ENCODE results near the gene CAPN14. TPM values are rescaled to one million over a fixed set of nuclear protein-coding genes. Genes with fewer than 3 reads are reported as not detected.
A peak's percentile ranks its signal among the peaks of the same experiment; 100 is the strongest.

The CAPN14 gene
- total and polyA plus RNA-seq, 4 donors, result 0.05 to 0.08 TPM; not detected in 2

- WGBS, result 75% methylated on average over 13 of the region's 13 CpGs
Observed at GRCh38 chr2:31253356-31254131, 36.2 kb upstream of the CAPN14 start.

GRCh38 chr2:31251851-31252250 lies 34.5 kb upstream of the CAPN14 start:
- WGBS, result 89% methylated on average over 6 of the region's 6 CpGs
- H3K4me3 ChIP-seq (ENCODE audit: low read depth in 1 of 3, low read length in 3 of 3), result no peak overlapping the region
- no peaks in the 10 kb centered on the region for H3K27me3 ChIP-seq (ENCODE audit: control insufficient read depth in 4 of 4, insufficient read depth in 4 of 4, low read length in 3 of 4)
- no peak for TF ChIP-seq RXRA (IDR thresholded peaks at IDR 0.05)
- H3K4me1 ChIP-seq (ENCODE audit: control insufficient read depth in 4 of 4, insufficient read depth in 4 of 4, low read length in 3 of 4), result no peaks in the 10 kb centered on the region
- no peak for DNase-seq (ENCODE audit: low spot score)
- H3K27ac ChIP-seq (ENCODE audit: low read depth in 1 of 2, low read length in 2 of 2), result no peak overlapping the region
- H3K9ac ChIP-seq (ENCODE audit: low read depth in 1 of 2, low read length in 2 of 2), result no peak overlapping the region
- no peaks in the 10 kb centered on the region for H3K36me3 ChIP-seq (ENCODE audit: control insufficient read depth in 4 of 4, insufficient read depth in 3 of 4, low read depth in 1 of 4, low read length in 3 of 4)
- H3K9me3 ChIP-seq (ENCODE audit: control insufficient read depth in 4 of 4, low read length in 3 of 4), result no peaks in the 10 kb centered on the region

More at GRCh38 chr2:31253356-31254131, 36.2 kb upstream of the CAPN14 start:
- H3K9me3 ChIP-seq (ENCODE audit: control insufficient read depth in 4 of 4, low read length in 3 of 4), result no peaks in the 10 kb centered on the region
- TF ChIP-seq CTCF (IDR thresholded peaks at IDR 0.05; ENCODE audit: low read depth, low read length, missing input control), result no peak
- H3K4me1 ChIP-seq (ENCODE audit: control insufficient read depth in 4 of 4, insufficient read depth in 4 of 4, low read length in 3 of 4), result no peaks in the 10 kb centered on the region
- no peak overlapping the region for H3K9ac ChIP-seq (ENCODE audit: low read depth in 1 of 2, low read length in 2 of 2)
- H3K36me3 ChIP-seq (ENCODE audit: control insufficient read depth in 4 of 4, insufficient read depth in 3 of 4, low read depth in 1 of 4, low read length in 3 of 4), result no peaks in the 10 kb centered on the region
- peak; percentile 64 for DNase-seq (ENCODE audit: low spot score)
- H3K27ac ChIP-seq (ENCODE audit: low read depth in 1 of 2, low read length in 2 of 2), result no peak overlapping the region
- no peaks in the 10 kb centered on the region for H3K27me3 ChIP-seq (ENCODE audit: control insufficient read depth in 4 of 4, insufficient read depth in 4 of 4, low read length in 3 of 4)
- no peak overlapping the region for H3K4me3 ChIP-seq (ENCODE audit: low read depth in 1 of 3, low read length in 3 of 3)

- no peak for DNase-seq (ENCODE audit: low spot score)
- Histone ChIP-seq H3K9ac (ENCODE audit: low read depth in 1 of 2, low read length in 2 of 2) (no peak overlapping the region), H3K27me3 (ENCODE audit: control insufficient read depth in 4 of 4, insufficient read depth in 4 of 4, low read length in 3 of 4) (no peaks in the 10 kb centered on the region), H3K9me3 (ENCODE audit: control insufficient read depth in 4 of 4, low read length in 3 of 4) (no peaks in the 10 kb centered on the region), H3K4me3 (ENCODE audit: low read depth in 1 of 3, low read length in 3 of 3) (no peak overlapping the region), H3K27ac (ENCODE audit: low read depth in 1 of 2, low read length in 2 of 2) (no peak overlapping the region), H3K36me3 (ENCODE audit: control insufficient read depth in 4 of 4, insufficient read depth in 3 of 4, low read depth in 1 of 4, low read length in 3 of 4) (no peaks in the 10 kb centered on the region), H3K4me1 (ENCODE audit: control insufficient read depth in 4 of 4, insufficient read depth in 4 of 4, low read length in 3 of 4) (no peaks in the 10 kb centered on the region)
- no peak for TF ChIP-seq HNF4A (conservative IDR thresholded peaks at IDR 0.05)
- no peak for TF ChIP-seq RXRA (IDR thresholded peaks at IDR 0.05)
- TF ChIP-seq JUND (IDR thresholded peaks at IDR 0.05), result no peak
- TF ChIP-seq GABPA (IDR thresholded peaks at IDR 0.05 in 1 of 2, conservative IDR thresholded peaks at IDR 0.05 in 1 of 2), result no peak
- TF ChIP-seq YY1 (IDR thresholded peaks at IDR 0.05), result no peak
- no peak for TF ChIP-seq ZBTB33 (IDR thresholded peaks at IDR 0.05)
- no peak for TF ChIP-seq TAF1 (conservative IDR thresholded peaks at IDR 0.05)
- TF ChIP-seq EGR1 (IDR thresholded peaks at IDR 0.05; ENCODE audit: low read depth in 2 of 2), result no peak
- TF ChIP-seq MAX (IDR thresholded peaks at IDR 0.05), result no peak
- WGBS, result 61% methylated on average over 3 of the region's 3 CpGs
Observed at GRCh38 chr2:31251018-31251417, 33.7 kb upstream of the CAPN14 start.

Data from liver (tissue), 9 donors.